ENCODE results near the gene PRTFDC1. TPM values are rescaled to one million over a fixed set of nuclear protein-coding genes. Genes with fewer than 3 reads are reported as not detected.

PRTFDC1 gene
- total and polyA plus RNA-seq, 2 of the 8 experiments (the other 6 are each of a cell fraction or from before 2014, with no cell fraction given) = 5.9 to 6.6 TPM

- TF ChIP-seq CHD7 (IDR thresholded peaks at IDR 0.05; ENCODE audit: insufficient replicate concordance, low read length) (no peak), POLR2A (IDR thresholded peaks at IDR 0.05; ENCODE audit: control extremely low read depth in 1 of 2, low read depth in 2 of 2, low read length in 2 of 2) (no peak), POU5F1 (IDR thresholded peaks at IDR 0.05; ENCODE audit: low read depth, low read length) (no peak), YY1 (IDR thresholded peaks at IDR 0.05; ENCODE audit: low read depth, low read length) (no peak), HDAC6 (IDR thresholded peaks at IDR 0.05; ENCODE audit: low read depth, low read length) (no peak), ASH2L (IDR thresholded peaks at IDR 0.05; ENCODE audit: low read length) (no peak), CBX5 (IDR thresholded peaks at IDR 0.05; ENCODE audit: low read depth, low read length) (no peak)
Measured at GRCh38 chr10:24872049-24872789, 80.2 kb downstream of the PRTFDC1 start (continued).

All from H1 (cell line).